SK-N-MC (cell line): ENCODE data around the gene RNF125.

Experiments used
- EZH2 ChIP-seq: fragments of 200-600 bp; sonication (generic); IDR thresholded peaks from one replicate; pipeline ENCODE4 v1.6.1; 2017; ENCODE audit warnings: antibody characterized with exemption
- POLR2AphosphoS5 ChIP-seq: IDR thresholded peaks from 2 replicates; pipeline ENCODE4 v1.6.1; 2012; ENCODE audit warnings: mild to moderate bottlenecking, low read depth, low read length, borderline replicate concordance

GRCh38 chr18:32074206-32074605 is 55.6 kb downstream of the RNF125 start:
- TF ChIP-seq EZH2 = no peak
- TF ChIP-seq POLR2AphosphoS5 = no peak
